ENCODE data around the gene AK1.
A peak's percentile ranks its signal among the peaks of the same experiment; 100 is the strongest.

The AK1 gene

DNA sequence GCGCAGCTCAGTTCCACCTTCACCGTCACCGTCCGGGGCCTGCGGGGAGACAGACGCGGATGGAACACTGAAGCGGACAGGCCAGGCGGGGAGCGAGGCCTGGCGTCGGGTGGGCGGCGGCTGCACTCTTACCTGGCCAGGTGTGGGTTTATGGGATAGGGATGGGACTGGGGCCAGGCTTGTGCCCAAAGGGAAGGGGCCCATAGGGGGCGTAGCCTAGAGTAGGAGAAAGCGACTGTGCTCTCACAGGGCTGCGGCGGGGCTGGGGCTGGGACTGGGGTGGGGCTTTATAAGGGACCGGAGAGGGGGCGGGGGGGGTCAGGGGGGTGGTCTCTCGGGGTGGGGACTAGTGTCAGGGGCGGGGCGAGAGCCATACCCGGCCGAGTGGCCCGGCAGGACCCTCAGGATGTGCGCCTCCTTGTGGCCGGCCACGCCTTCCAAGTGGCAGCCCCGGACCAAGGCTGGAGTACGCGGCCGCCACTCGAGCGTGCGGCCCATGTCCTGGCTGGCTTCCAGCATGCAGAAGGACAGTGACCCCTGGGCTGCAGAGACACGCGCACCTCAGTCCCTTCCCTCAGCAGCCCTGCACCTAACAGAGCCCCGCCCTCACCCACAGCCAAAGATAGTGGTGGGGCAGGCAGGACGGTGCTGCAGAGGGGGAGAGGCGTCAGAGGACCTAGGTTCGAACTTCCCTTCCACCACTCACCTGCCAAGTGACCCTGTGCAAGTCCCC is 52.0 kb downstream of the AK1 start:
- DNase-seq = no peak
- Histone ChIP-seq H3K27me3 (replicated peaks; ENCODE audit: insufficient read depth, low read length) (no peaks in the 10 kb centered on the region; the same call in 1 of the 2 replicates), H3F3A (ENCODE audit: insufficient read depth, low read length) (0 out of 2 replicates have a peak, but pooled peaks cover 3% of the 10 kb centered on the region), H3K4me2 (ENCODE audit: low read depth, low read length) (no peak overlapping the region), H3K36me3 (replicated peaks; ENCODE audit: insufficient read depth, low read length) (no peaks in the 10 kb centered on the region), H3K27ac (ENCODE audit: low read length) (no peak overlapping the region), H3K9me2 (replicated peaks; ENCODE audit: insufficient read depth, low read length) (no peaks in the 10 kb centered on the region), H3K4me1 (ENCODE audit: low read length) (no peaks in the 10 kb centered on the region), H3K4me3 (ENCODE audit: low read length) (no peak overlapping the region), H2AFZ (ENCODE audit: low read length) (no peak overlapping the region), H3K9ac (ENCODE audit: low read length) (no peak overlapping the region), H4K20me1 (ENCODE audit: insufficient read depth, low read length) (no peaks in the 10 kb centered on the region), H3K79me2 (ENCODE audit: low read length) (no peaks in the 10 kb centered on the region), H3K9me3 (replicated peaks; ENCODE audit: insufficient read depth, low read length) (no peaks in the 10 kb centered on the region)
- peak; percentile 29 for TF ChIP-seq CTCF (IDR thresholded peaks at IDR 0.05; ENCODE audit: low read length)
- TF ChIP-seq EZH2phosphoT487 (IDR thresholded peaks at IDR 0.05; ENCODE audit: low read length) = no peak
- no peak for TF ChIP-seq EZH2 (optimal IDR thresholded peaks at IDR 0.05; ENCODE audit: low read depth, low read length)

DNA sequence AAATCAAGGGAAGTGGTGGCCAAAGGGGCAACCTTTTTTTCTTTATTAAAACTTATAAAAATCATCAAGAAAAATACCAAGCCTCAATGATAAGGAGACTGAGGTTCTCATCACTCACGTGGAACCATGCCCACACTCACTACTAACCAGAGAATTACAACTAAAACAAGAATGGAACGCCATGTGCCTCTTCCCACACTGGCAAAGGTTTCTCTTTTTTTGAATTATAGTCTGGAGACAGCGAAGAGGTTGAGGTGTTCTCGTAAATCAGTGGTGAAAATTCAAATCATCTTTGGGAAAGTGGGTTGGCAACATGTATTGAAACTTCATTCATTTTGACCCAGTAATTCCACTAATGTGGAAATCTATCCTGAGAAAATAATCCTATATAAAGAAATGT is 55.4 kb downstream of the AK1 start:
- no peaks in the 10 kb centered on the region for H3K36me3 ChIP-seq (replicated peaks; ENCODE audit: insufficient read depth, low read length)
- 0 out of 2 replicates have a peak, but pooled peaks cover 3% of the 10 kb centered on the region for H3F3A ChIP-seq (ENCODE audit: insufficient read depth, low read length)
- H3K79me2 ChIP-seq (ENCODE audit: low read length) = no peaks in the 10 kb centered on the region
- no peaks in the 10 kb centered on the region; the same call in 1 of the 2 replicates for H3K27me3 ChIP-seq (replicated peaks; ENCODE audit: insufficient read depth, low read length)
- H3K4me2 ChIP-seq (ENCODE audit: low read depth, low read length) = no peak overlapping the region
- no peak overlapping the region for H3K9ac ChIP-seq (ENCODE audit: low read length)
- TF ChIP-seq EZH2 (optimal IDR thresholded peaks at IDR 0.05; ENCODE audit: low read depth, low read length) (no peak), EZH2phosphoT487 (IDR thresholded peaks at IDR 0.05; ENCODE audit: low read length) (no peak), CTCF (IDR thresholded peaks at IDR 0.05; ENCODE audit: low read length) (no peak)
- H4K20me1 ChIP-seq (ENCODE audit: insufficient read depth, low read length) = no peaks in the 10 kb centered on the region
- H3K9me3 ChIP-seq (replicated peaks; ENCODE audit: insufficient read depth, low read length) = no peaks in the 10 kb centered on the region
- no peak overlapping the region for H3K27ac ChIP-seq (ENCODE audit: low read length)
- no peak for DNase-seq
- no peak overlapping the region for H3K4me3 ChIP-seq (ENCODE audit: low read length)
- no peaks in the 10 kb centered on the region for H3K9me2 ChIP-seq (replicated peaks; ENCODE audit: insufficient read depth, low read length)
- no peak overlapping the region for H2AFZ ChIP-seq (ENCODE audit: low read length)
- no peaks in the 10 kb centered on the region for H3K4me1 ChIP-seq (ENCODE audit: low read length)

GRCh38 chr9:127818574-127818973 is 58.9 kb downstream of the AK1 start:
- Histone ChIP-seq H3K4me2 (ENCODE audit: low read depth, low read length) (no peak overlapping the region), H3K9ac (ENCODE audit: low read length) (no peak overlapping the region), H2AFZ (ENCODE audit: low read length) (no peak overlapping the region), H3K27ac (ENCODE audit: low read length) (no peak overlapping the region), H3K27me3 (replicated peaks; ENCODE audit: insufficient read depth, low read length) (no peaks in the 10 kb centered on the region), H3K4me1 (ENCODE audit: low read length) (no peaks in the 10 kb centered on the region), H4K20me1 (ENCODE audit: insufficient read depth, low read length) (no peaks in the 10 kb centered on the region), H3F3A (ENCODE audit: insufficient read depth, low read length) (0 out of 2 replicates have a peak, but pooled peaks cover 3% of the 10 kb centered on the region), H3K4me3 (ENCODE audit: low read length) (no peak overlapping the region), H3K9me2 (replicated peaks; ENCODE audit: insufficient read depth, low read length) (no peaks in the 10 kb centered on the region), H3K36me3 (replicated peaks; ENCODE audit: insufficient read depth, low read length) (no peaks in the 10 kb centered on the region; the same call in 1 of the 2 replicates), H3K79me2 (ENCODE audit: low read length) (no peaks in the 10 kb centered on the region), H3K9me3 (replicated peaks; ENCODE audit: insufficient read depth, low read length) (no peaks in the 10 kb centered on the region)
- no peak for DNase-seq
- TF ChIP-seq EZH2 (optimal IDR thresholded peaks at IDR 0.05; ENCODE audit: low read depth, low read length) (no peak), EZH2phosphoT487 (IDR thresholded peaks at IDR 0.05; ENCODE audit: low read length) (no peak), CTCF (IDR thresholded peaks at IDR 0.05; ENCODE audit: low read length) (no peak)
